GM10266 (cell line): ENCODE results near the gene THOC6.
A peak's percentile ranks its signal among the peaks of the same experiment; 100 is the strongest.

Experiments used
- DNase-seq: peaks from one replicate; pipeline ENCODE4 v3.0.0; 2012; ENCODE audit errors: extremely low spot score
- CTCF ChIP-seq: IDR thresholded peaks from 2 replicates; pipeline ENCODE4 v1.5.1; 2012; ENCODE audit warnings: mild to moderate bottlenecking, low read depth; ENCODE audit not compliant: control insufficient read depth, insufficient read depth; ENCODE audit errors: missing control alignments

The THOC6 gene

GRCh38 chr16:3017794-3018506, 5.9 kb upstream of the THOC6 start, which contains the start of gene CLDN6:
Gene CLDN6 (minus strand): TSS chr16:3018183. CDS start chr16:3016021, 2,162 bp downstream.
- TF ChIP-seq CTCF = peak; percentile 19
- no peak for DNase-seq

GRCh38 chr16:3019594-3020246, 4.1 kb upstream of the THOC6 start:
- no peak for TF ChIP-seq CTCF
- no peak for DNase-seq

- TF ChIP-seq CTCF = peak; percentile 2
- DNase-seq = peak; percentile 95
Observed at GRCh38 chr16:3020247-3020603, 3.6 kb upstream of the THOC6 start, which contains the start of gene TNFRSF12A. Gene TNFRSF12A (plus strand): TSS chr16:3020368. CDS start chr16:3020398, 30 bp downstream.

GRCh38 chr16:3020604-3021448, 3.0 kb upstream of the THOC6 start:
- DNase-seq = no peak
- TF ChIP-seq CTCF = peak; percentile 15

GRCh38 chr16:3021449-3022207, 2.2 kb upstream of the THOC6 start:
- peak; percentile 86 for DNase-seq
- TF ChIP-seq CTCF = peak; percentile 38

- TF ChIP-seq CTCF = no peak
Observed at GRCh38 chr16:3022208-3022683, 1.6 kb upstream of the THOC6 start.

More at GRCh38 chr16:3022208-3022683, 1.6 kb upstream of the THOC6 start:
- peak; percentile 79 for DNase-seq
